Measurements from ENCODE around the gene HIBADH.

Gene HIBADH

GRCh38 chr7:27522566-27522965 lies 140.1 kb downstream of the HIBADH start:
- Histone ChIP-seq H3K4me3 (ENCODE audit: low read depth, low read length) (no peak overlapping the region), H3K27ac (no peak overlapping the region), H3K9me3 (ENCODE audit: severe bottlenecking) (no peaks in the 10 kb centered on the region), H3K27me3 (ENCODE audit: insufficient read depth, low read depth, severe bottlenecking) (no peaks in the 10 kb centered on the region), H3K36me3 (no peaks in the 10 kb centered on the region)
- no peak for DNase-seq
- TF ChIP-seq CTCF (IDR thresholded peaks at IDR 0.05; ENCODE audit: low read depth, low read length), result no peak

DNA sequence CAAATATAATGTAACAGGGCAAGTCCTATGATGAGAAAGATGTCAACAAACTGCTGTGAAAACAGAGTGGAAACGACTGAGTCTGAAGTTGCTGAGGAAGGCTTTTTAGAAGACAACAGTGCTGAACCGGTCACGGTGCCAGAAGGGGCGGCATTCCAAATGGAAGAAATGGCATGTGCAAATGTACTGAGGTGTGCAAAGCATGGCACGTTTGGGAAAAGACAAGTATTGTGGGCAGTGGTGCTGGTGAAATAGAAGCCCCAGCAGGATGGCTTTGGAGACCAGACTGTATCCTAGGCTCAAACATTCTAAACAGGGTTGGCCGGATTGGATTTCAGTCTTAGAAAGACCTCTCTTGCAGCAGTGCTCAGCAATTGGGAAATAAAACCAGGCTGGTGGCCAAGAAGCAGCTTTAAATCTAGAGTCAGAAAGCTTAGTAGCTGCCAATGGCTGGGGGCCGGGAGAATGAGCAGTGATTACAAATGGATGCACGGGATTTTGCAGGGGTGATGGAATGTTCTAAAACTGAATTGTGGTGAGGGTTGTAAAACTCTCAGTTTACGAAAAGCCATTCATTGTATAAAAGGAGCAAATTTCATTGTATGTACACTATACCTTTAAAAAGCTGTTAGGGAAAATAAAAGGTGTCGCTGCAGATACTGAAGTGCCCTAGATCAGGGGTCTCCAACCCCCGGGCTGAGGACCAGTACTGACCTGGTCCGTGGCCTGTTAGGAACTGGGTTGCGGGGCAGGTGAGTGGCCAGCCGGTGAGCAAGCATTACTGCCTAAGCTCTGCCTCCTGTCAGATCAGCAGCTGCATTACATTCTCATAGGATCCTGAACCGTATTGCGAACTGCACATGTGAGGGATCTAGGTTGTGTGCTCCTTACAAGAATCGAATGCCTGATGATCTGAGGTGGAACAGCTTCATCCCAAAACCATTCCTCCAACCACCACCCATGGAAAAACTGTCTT lies 141.6 kb downstream of the HIBADH start:
- H3K4me3 ChIP-seq (ENCODE audit: low read depth, low read length), result no peak overlapping the region
- no peaks in the 10 kb centered on the region for H3K36me3 ChIP-seq
- no peak overlapping the region for H3K27ac ChIP-seq
- H3K27me3 ChIP-seq (ENCODE audit: insufficient read depth, low read depth, severe bottlenecking), result no peaks in the 10 kb centered on the region
- no peak for TF ChIP-seq CTCF (IDR thresholded peaks at IDR 0.05; ENCODE audit: low read depth, low read length)
- DNase-seq, result no peak
- H3K9me3 ChIP-seq (ENCODE audit: severe bottlenecking), result no peaks in the 10 kb centered on the region

GRCh38 chr7:27519793-27520469 lies 142.8 kb downstream of the HIBADH start:
- Histone ChIP-seq H3K27me3 (ENCODE audit: insufficient read depth, low read depth, severe bottlenecking) (no peaks in the 10 kb centered on the region), H3K27ac (no peak overlapping the region), H3K9me3 (ENCODE audit: severe bottlenecking) (no peaks in the 10 kb centered on the region), H3K4me3 (ENCODE audit: low read depth, low read length) (no peak overlapping the region), H3K36me3 (no peaks in the 10 kb centered on the region)
- DNase-seq, result no peak
- TF ChIP-seq CTCF (IDR thresholded peaks at IDR 0.05; ENCODE audit: low read depth, low read length), result no peak

DNA sequence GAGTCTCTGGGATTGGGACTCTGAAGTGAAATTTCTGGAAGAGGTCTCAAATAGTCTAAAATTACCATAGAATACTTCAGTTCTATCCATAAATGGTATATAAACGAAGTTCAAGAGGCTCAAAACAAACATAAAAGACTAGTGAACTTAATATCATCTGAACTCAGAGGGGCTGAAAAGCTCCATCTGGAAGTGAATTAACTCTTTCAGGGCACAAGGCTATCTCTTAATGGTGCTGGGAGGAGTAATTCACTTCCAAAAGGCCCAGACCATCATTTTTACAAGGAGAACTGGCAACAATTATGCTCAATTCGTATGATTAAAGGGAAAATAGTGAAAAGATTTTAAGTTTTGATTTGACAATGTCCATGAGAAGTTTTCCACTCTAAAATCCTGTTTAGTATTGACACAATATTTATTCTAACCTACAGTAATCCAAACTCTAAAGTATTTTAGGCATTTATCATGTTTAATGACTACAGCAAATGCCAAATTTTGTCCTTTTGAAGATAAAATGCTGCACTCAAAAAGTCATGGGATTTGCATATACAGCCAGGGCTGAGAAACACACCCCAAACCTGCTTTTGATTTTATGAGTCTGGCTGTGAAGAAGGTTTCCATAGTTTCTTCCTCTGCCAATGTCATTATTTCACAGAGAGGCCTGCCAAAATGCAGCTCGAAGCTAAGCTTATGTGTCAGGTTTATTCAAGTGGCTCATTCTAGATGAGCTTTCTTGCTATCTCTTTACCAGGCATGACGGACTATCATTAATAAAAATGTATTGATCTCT lies 143.9 kb downstream of the HIBADH start:
- H3K4me3 ChIP-seq (ENCODE audit: low read depth, low read length), result no peak overlapping the region
- no peaks in the 10 kb centered on the region for H3K36me3 ChIP-seq
- no peak for TF ChIP-seq CTCF (IDR thresholded peaks at IDR 0.05; ENCODE audit: low read depth, low read length)
- no peak for DNase-seq
- no peak overlapping the region for H3K27ac ChIP-seq
- H3K9me3 ChIP-seq (ENCODE audit: severe bottlenecking), result no peaks in the 10 kb centered on the region
- H3K27me3 ChIP-seq (ENCODE audit: insufficient read depth, low read depth, severe bottlenecking), result no peaks in the 10 kb centered on the region

DNA sequence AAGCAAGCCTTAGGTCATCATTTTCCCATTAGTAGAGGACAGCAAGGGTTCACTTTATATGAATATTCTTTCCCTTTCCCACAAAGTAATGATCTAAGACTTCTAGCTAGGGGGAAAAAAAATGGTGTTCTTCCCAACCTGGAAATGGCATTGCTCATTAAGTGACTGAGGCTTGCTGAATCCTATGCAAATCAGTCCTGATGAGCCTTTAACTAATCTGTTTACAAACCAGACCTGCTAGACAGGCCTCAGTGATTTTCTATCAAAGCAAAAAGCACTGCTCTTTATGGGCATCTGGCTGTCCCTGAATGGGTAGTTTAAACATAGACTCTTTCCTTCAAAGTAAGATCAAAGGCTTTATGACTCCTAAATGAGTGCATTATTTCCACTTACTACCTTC lies 146.3 kb downstream of the HIBADH start:
- Histone ChIP-seq H3K4me3 (ENCODE audit: low read depth, low read length) (no peak overlapping the region), H3K27ac (no peak overlapping the region), H3K27me3 (ENCODE audit: insufficient read depth, low read depth, severe bottlenecking) (no peaks in the 10 kb centered on the region), H3K36me3 (no peaks in the 10 kb centered on the region), H3K9me3 (ENCODE audit: severe bottlenecking) (no peaks in the 10 kb centered on the region)
- no peak for TF ChIP-seq CTCF (IDR thresholded peaks at IDR 0.05; ENCODE audit: low read depth, low read length)
- DNase-seq, result no peak

Data from WERI-Rb-1 (cell line).